ENCODE results near the gene SIGLEC7. TPM values are rescaled to one million over a fixed set of nuclear protein-coding genes. Genes with fewer than 3 reads are reported as not detected.

Gene SIGLEC7
- polyA plus RNA-seq, 1 donor from 2014 or later, result not detected

DNA sequence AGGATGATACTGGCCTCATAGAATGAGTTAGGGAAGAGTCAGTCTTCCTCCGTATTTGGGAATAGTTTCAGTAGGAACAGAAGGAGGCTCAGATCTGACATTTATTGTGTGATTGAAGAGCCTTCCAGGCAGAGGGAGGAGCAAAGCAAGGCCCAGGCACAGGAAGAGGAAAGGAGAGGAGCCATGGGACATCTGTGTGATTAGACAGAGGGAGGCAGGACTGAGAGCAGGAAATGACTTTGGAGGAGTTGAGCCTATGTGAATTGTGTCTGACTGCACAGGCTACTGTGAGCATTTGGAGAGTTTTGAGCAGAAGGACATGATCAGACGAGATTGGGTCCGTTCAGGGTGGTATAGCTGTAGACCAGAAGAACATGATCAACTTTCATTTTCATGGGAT lies 8.5 kb downstream of the SIGLEC7 start:
- no peaks in the 10 kb centered on the region for H3K79me2 ChIP-seq (replicated peaks; ENCODE audit: insufficient read depth, low read length)

GRCh38 chr19:51156710-51157109 lies 14.6 kb downstream of the SIGLEC7 start:
- H4K20me1 ChIP-seq (ENCODE audit: insufficient read depth), result no peaks in the 10 kb centered on the region
- no peak overlapping the region for H3K4me3 ChIP-seq (ENCODE audit: low read length)
- no peaks in the 10 kb centered on the region for H3K79me2 ChIP-seq (replicated peaks; ENCODE audit: insufficient read depth, low read length)
- H3K9me2 ChIP-seq (ENCODE audit: insufficient read depth, low read length), result no peaks in the 10 kb centered on the region
- no peak overlapping the region for H3K9ac ChIP-seq (ENCODE audit: low read length)
- TF ChIP-seq TAF1 (IDR thresholded peaks at IDR 0.05; ENCODE audit: low read depth) (no peak), SMC3 (conservative IDR thresholded peaks at IDR 0.05; ENCODE audit: poor library complexity) (no peak)
- TF ChIP-seq, protein P1, sequence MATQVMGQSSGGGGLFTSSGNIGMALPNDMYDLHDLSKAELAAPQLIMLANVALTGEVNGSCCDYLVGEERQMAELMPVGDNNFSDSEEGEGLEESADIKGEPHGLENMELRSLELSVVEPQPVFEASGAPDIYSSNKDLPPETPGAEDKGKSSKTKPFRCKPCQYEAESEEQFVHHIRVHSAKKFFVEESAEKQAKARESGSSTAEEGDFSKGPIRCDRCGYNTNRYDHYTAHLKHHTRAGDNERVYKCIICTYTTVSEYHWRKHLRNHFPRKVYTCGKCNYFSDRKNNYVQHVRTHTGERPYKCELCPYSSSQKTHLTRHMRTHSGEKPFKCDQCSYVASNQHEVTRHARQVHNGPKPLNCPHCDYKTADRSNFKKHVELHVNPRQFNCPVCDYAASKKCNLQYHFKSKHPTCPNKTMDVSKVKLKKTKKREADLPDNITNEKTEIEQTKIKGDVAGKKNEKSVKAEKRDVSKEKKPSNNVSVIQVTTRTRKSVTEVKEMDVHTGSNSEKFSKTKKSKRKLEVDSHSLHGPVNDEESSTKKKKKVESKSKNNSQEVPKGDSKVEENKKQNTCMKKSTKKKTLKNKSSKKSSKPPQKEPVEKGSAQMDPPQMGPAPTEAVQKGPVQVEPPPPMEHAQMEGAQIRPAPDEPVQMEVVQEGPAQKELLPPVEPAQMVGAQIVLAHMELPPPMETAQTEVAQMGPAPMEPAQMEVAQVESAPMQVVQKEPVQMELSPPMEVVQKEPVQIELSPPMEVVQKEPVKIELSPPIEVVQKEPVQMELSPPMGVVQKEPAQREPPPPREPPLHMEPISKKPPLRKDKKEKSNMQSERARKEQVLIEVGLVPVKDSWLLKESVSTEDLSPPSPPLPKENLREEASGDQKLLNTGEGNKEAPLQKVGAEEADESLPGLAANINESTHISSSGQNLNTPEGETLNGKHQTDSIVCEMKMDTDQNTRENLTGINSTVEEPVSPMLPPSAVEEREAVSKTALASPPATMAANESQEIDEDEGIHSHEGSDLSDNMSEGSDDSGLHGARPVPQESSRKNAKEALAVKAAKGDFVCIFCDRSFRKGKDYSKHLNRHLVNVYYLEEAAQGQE (IDR thresholded peaks at IDR 0.05; ENCODE audit: borderline replicate concordance), result no peak
- H3F3A ChIP-seq (ENCODE audit: insufficient read depth, low read length, poor library complexity, severe bottlenecking), result no peaks in the 10 kb centered on the region
- H3K4me2 ChIP-seq (ENCODE audit: low read length), result no peak overlapping the region
- H3K9me3 ChIP-seq (ENCODE audit: low read length), result no peaks in the 10 kb centered on the region
- H3K27me3 ChIP-seq (ENCODE audit: insufficient read depth, low read depth, low read length), result no peaks in the 10 kb centered on the region
- no peak overlapping the region for H3K27ac ChIP-seq (ENCODE audit: low read length)
- no peaks in the 10 kb centered on the region for H3K36me3 ChIP-seq (ENCODE audit: insufficient read depth, low read length)
- H2AFZ ChIP-seq (ENCODE audit: low read depth, low read length), result no peak overlapping the region

More for the DNA sequence above, 8.5 kb downstream of the SIGLEC7 start:
- H3K4me3 ChIP-seq (ENCODE audit: low read length), result no peak overlapping the region
- H4K20me1 ChIP-seq (ENCODE audit: insufficient read depth), result no peaks in the 10 kb centered on the region
- H3K9me3 ChIP-seq (ENCODE audit: low read length), result no peaks in the 10 kb centered on the region
- no peak overlapping the region for H3K4me2 ChIP-seq (ENCODE audit: low read length)
- H3K27me3 ChIP-seq (ENCODE audit: insufficient read depth, low read depth, low read length), result no peaks in the 10 kb centered on the region
- H3K27ac ChIP-seq (ENCODE audit: low read length), result no peak overlapping the region
- H2AFZ ChIP-seq (ENCODE audit: low read depth, low read length), result no peak overlapping the region
- no peaks in the 10 kb centered on the region for H3K36me3 ChIP-seq (ENCODE audit: insufficient read depth, low read length)
- H3F3A ChIP-seq (ENCODE audit: insufficient read depth, low read length, poor library complexity, severe bottlenecking), result no peaks in the 10 kb centered on the region
- H3K9me2 ChIP-seq (ENCODE audit: insufficient read depth, low read length), result no peaks in the 10 kb centered on the region
- TF ChIP-seq SMC3 (conservative IDR thresholded peaks at IDR 0.05; ENCODE audit: poor library complexity) (no peak), MXI1 (conservative IDR thresholded peaks at IDR 0.05; ENCODE audit: poor library complexity, severe bottlenecking) (no peak), CTCF (IDR thresholded peaks at IDR 0.05; ENCODE audit: poor library complexity, severe bottlenecking) (no peak), POLR2AphosphoS5 (IDR thresholded peaks at IDR 0.05) (no peak)
- TF ChIP-seq, protein P1 (IDR thresholded peaks at IDR 0.05; ENCODE audit: borderline replicate concordance), result no peak
- H3K9ac ChIP-seq (ENCODE audit: low read length), result no peak overlapping the region

Data from neural cell (in vitro differentiated cells).